ENCODE measurements around the gene RERE.

- TF ChIP-seq CTCF (IDR thresholded peaks at IDR 0.05; ENCODE audit: poor library complexity) (no peak), EZH2 (IDR thresholded peaks at IDR 0.05; ENCODE audit: borderline replicate concordance) (no peak), EZH2phosphoT487 (IDR thresholded peaks at IDR 0.05; ENCODE audit: low read depth, severe bottlenecking, unreplicated experiment) (no peak)
These were observed 359.6 kb downstream of the RERE start for GRCh38 chr1:8457760-8458381.

Measured in hepatocyte (in vitro differentiated cells).